ENCODE results near the gene D2HGDH. TPM values are rescaled to one million over a fixed set of nuclear protein-coding genes. Genes with fewer than 3 reads are reported as not detected.

D2HGDH gene
- total and polyA plus RNA-seq, 2 of the 13 experiments (the other 11 are each of a cell fraction or from before 2014, with no cell fraction given), result 19.2 to 20.3 TPM

GRCh38 chr2:241754042-241754441, 19.6 kb downstream of the D2HGDH start:
- ChIA-PET POLR2A (interaction anchor here (0.9 kb wide), 1 partner anchor 19 kb away, joined by 3 read pairs; the partner anchor contains the start of gene D2HGDH), CTCF (ENCODE audit: low intra/inter-chr PET ratio, low total read pairs) (no interaction called here)
- no peak overlapping the region for H2AFZ ChIP-seq (ENCODE audit: low read length)
- H3K9ac ChIP-seq (ENCODE audit: insufficient read depth, low read depth, low read length), result no peak overlapping the region
- no peak for TF ChIP-seq GZF1 (CRISPR knock-in tag; IDR thresholded peaks at IDR 0.05)
- no peak for TF ChIP-seq MED8 (CRISPR knock-in tag; IDR thresholded peaks at IDR 0.05; ENCODE audit: insufficient replicate concordance)
- TF ChIP-seq CBX2 (IDR thresholded peaks at IDR 0.05; ENCODE audit: low read depth, low read length), result no peak
- no peak for TF ChIP-seq CBX2 (CRISPR knock-in tag; IDR thresholded peaks at IDR 0.05; ENCODE audit: low read depth)
- TF ChIP-seq GMEB1 (CRISPR knock-in tag; IDR thresholded peaks at IDR 0.05; ENCODE audit: borderline replicate concordance), result no peak
- TF ChIP-seq TBX2 (CRISPR knock-in tag; IDR thresholded peaks at IDR 0.05; ENCODE audit: borderline replicate concordance), result no peak
- no peak for TF ChIP-seq NFKBIZ (CRISPR knock-in tag; IDR thresholded peaks at IDR 0.05)
- no peak for TF ChIP-seq HNRNPLL (IDR thresholded peaks at IDR 0.05; ENCODE audit: low read depth, low read length, poor library complexity, severe bottlenecking)
- TF ChIP-seq SIN3B (IDR thresholded peaks at IDR 0.05; ENCODE audit: low read length), result no peak
- no peak for TF ChIP-seq HMGXB4 (CRISPR knock-in tag; IDR thresholded peaks at IDR 0.05; ENCODE audit: borderline replicate concordance in 1 of 2, low read depth in 1 of 2)
- TF ChIP-seq RBFOX2 (IDR thresholded peaks at IDR 0.05; ENCODE audit: low read depth, low read length), result no peak
- no peak for TF ChIP-seq ZFP62 (CRISPR knock-in tag; IDR thresholded peaks at IDR 0.05)
- no peak for TF ChIP-seq SMAD3 (CRISPR knock-in tag; IDR thresholded peaks at IDR 0.05)
- TF ChIP-seq CENPT (CRISPR knock-in tag; IDR thresholded peaks at IDR 0.05; ENCODE audit: low read depth), result no peak
- TF ChIP-seq TP53 (CRISPR knock-in tag; conservative IDR thresholded peaks at IDR 0.05), result no peak
- TF ChIP-seq ZSCAN30 (CRISPR knock-in tag; IDR thresholded peaks at IDR 0.05), result no peak
- no peak for TF ChIP-seq SMAD1 (CRISPR knock-in tag; IDR thresholded peaks at IDR 0.05; ENCODE audit: borderline replicate concordance, low read depth)
- no peak for TF ChIP-seq ZBTB2 (CRISPR knock-in tag; IDR thresholded peaks at IDR 0.05; ENCODE audit: low read depth)
- no peaks in the 10 kb centered on the region for H3K4me1 ChIP-seq (ENCODE audit: insufficient read depth, low read length)
- DNase-seq (ENCODE audit: low spot score) (no peak), FAIRE-seq (no peak), ATAC-seq (no peak)
- H3K79me2 ChIP-seq (ENCODE audit: insufficient read depth, low read length), result no peaks in the 10 kb centered on the region
- WGBS (ENCODE audit: low lambda C conversion rate), result 97% methylated on average over 20 of the region's 20 CpGs
- H3K9me3 ChIP-seq (ENCODE audit: low read length), result no peaks in the 10 kb centered on the region
- H4K20me1 ChIP-seq (ENCODE audit: insufficient read depth, low read length), result no peaks in the 10 kb centered on the region
- H3K4me3 ChIP-seq (replicated peaks in 1 of 3; ENCODE audit: insufficient read depth in 1 of 3, low read depth in 2 of 3, low read length in 3 of 3), result no peak overlapping the region
- in situ Hi-C loops (cut with HindIII; ENCODE audit: extremely low pct_ligation_motif_present, low pct_unique_long_range_greater_than_20kb), result no loop called here
- no TSS peak for BruUV-seq (replicated peaks)
- H3K27ac ChIP-seq (ENCODE audit: extremely low read length, insufficient read depth, low read length), result no peak overlapping the region
- H3K4me2 ChIP-seq (ENCODE audit: low read depth, low read length), result no peak overlapping the region
- no peaks in the 10 kb centered on the region for H3K27me3 ChIP-seq (ENCODE audit: control insufficient read depth in 1 of 2, insufficient read depth in 2 of 2, low read length in 2 of 2)
- peaks cover 9 to 25% of the 10 kb centered on the region in 2 experiments for H3K36me3 ChIP-seq (replicated peaks in 1 of 2; ENCODE audit: control insufficient read depth in 1 of 2, insufficient read depth in 2 of 2, low read length in 2 of 2)
- intact Hi-C loops (cut with micrococcal nuclease; ENCODE audit: unreplicated experiment), result no loop called here

Data from HepG2 (cell line).